HG03457 (cell line): ENCODE results near the gene ZFYVE9.
"Not testable (repeated sequence)": the region's sequence is repeated elsewhere in the genome, so short reads cannot be mapped to it uniquely, and the experiment has no call there.

Source experiments
- ATAC-seq: cut with Tn5 transposase; IDR thresholded peaks from one replicate; pipeline ENCODE4 v1.9.1; 2021; ENCODE audit warnings: moderate number of reproducible peaks; ENCODE audit not compliant: unreplicated experiment

ZFYVE9 gene

DNA sequence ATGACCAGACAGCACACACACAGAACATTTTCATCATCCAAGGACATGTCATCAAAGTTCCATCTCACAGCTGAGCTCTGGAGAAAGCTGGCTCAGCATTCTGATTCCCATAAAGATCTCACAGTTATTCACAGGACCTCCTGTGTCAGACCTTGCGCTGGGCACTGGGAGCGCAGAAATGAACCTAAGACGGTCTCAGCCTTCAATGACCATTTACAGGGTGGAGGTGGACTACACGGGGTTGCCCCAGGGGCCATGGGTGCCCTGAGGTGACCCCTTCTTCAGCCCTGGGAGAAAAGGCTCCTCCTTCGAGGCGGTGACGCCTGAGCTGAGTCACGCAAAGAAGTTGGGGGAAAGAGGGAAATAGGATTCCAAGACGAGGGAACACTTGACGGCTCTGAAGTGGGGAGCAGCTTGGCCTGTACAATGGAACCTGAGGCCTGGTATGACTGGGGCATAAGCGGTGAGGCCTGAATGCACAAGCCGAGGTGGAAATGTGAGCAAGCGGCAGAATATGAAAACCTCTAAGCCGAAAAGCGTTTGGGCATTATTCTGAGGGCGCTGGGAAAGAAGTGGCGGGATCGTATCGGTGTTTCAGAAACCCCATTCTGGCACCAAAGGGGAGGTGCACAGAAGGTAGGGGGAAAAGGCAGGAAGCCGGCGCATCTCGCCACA lies 223.3 kb downstream of the ZFYVE9 start:
- ATAC-seq = no peak

DNA sequence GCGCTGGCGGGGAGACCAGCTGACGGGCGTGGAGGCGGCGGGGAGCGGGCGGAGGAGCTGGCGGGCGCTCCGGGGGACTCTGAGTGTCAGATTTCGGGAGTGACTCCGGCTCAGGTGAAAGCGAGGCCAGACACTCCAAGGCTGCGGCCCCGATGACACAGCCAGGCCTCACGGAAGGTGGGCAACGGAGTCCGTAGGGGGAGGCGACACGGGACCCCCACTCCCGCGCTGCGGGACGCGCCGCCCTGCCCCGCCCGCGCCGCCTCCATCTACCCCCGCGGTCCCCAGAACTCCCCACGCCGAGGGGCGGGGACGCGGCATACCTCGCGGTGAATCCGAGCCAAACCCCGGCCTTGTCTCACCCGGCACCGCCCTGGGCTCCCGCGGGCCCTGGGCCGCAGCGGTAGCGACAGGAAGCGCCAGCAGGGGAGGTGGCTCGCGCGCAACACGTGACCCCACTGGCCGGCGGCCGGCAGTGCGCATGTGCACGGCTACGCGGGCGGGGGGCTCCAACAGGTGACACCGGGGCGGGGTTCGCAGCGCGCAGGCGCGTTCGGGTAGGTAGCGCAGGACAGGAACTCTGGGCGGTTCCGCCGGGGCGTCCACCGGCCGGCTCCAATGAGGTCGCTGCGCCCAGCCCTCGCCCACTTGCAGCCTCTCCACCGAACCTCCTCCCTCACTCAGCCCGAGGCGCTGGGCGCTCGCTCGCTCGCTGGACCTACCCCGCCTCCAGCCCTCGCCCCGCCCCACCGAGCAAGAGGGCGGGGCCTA lies 224.0 kb downstream of the ZFYVE9 start, which contains the start of gene CC2D1B:
CC2D1B (minus strand) TSS at position 460 of the 771 bp plus-strand sequence. CDS start 1,585 bp downstream, outside the sequence.
- ATAC-seq = peak; percentile 89

DNA sequence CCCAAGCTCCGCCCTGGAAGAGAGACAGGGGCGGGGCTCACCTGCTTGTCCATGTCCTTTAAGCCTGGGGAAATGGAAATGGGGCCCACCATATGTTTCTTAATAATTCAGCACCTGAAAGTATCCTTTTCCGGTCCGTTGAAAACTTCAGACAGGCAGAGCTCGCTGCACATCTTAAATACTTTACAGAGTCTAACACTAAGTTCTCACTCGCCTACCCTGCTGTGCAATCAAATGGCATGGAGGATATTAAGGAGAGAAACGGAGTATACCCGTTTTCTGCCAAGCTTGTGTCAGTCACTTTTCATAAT lies 224.6 kb downstream of the ZFYVE9 start:
- peak; percentile 3 for ATAC-seq

DNA sequence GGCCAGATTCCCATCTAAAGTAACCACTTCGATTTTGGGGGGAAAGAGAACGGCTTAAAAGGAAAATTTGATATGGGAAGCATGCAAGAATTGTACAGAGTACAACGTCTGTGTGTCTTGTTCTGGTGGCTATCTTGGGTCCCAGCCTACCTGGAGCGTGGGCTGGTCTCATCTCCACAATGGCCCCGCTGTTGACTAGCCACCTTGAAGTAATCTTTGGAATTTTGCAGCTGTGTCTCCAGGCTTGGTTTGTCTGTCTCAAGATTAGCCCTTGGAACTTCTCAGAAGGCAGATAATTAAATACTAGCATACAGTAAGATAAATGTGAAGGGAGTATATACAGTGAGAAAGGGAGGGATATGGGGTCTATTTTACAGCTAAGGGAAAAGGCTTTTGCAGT lies 225.4 kb downstream of the ZFYVE9 start:
- ATAC-seq = no peak

DNA sequence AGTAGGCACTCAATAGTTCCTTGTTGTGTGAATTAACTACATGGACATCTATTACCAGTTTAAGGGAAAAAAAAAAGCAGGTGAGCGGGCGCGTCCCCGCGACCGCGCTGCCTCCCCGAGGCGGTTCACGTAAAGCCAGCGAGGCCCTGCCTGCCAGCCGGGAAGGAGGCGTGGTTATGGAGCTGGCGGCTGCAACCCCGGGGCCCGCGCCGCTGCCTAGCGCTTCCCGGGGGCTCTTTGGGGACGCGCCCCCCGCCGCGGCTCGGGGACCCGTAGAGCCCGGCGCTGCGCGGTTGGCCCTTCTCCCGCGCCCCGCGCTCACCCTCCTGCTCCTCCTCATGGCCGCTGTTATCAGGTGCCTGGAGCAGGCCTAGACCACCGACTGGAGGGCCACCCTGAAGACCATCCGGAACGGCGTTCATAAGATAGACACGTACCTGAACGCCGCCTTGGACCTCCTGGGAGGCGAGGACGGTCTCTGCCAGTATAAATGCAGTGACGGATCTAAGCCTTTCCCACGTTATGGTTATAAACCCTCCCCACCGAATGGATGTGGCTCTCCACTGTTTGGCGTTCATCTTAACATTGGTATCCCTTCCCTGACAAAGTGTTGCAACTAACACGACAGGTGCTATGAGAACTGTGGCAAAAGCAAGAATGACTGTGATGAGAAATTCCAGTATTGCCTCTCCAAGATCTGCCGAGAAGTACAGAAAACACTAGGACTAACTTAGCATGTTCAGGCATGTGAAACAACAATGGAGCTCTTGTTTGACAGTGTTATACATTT lies 226.7 kb downstream of the ZFYVE9 start:
- no peak for ATAC-seq

DNA sequence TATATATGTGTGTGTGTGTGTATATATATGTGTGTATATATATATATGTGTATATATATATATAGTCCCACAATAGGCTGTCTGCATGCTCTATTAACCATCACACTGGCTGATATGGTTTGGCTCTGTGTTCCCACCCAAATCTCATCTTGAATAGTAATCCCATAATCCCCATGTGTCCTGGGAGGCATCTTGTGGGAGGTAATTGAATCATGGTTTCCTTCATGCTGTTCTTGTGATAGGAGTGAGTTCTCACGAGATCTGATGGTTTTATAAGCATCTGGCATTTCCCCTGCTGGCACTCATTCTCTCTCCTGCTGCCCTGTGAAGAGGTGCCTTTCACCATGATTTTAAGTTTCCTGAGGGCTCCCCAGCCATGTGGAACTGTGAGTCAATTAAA lies 228.0 kb downstream of the ZFYVE9 start:
- not testable (repeated sequence) for ATAC-seq

DNA sequence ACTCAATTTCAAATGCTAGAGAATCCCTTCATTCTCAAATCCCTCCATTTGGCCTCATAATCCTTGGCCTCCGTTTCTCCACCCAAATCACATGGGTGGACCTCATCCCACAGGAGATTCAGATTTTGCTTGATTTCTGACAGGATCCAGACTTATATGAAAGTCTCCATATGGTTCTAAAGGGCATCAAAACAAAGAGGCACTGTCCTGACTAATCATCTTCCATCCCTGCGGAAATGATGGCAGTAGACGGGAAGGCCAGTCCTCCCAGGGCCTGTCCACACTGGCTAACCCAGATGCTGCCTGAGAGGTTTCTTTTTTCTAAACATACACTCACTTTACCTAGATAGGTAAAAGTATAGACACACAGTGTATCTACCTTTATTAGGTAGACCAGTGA lies 243.5 kb downstream of the ZFYVE9 start:
- no peak for ATAC-seq

DNA sequence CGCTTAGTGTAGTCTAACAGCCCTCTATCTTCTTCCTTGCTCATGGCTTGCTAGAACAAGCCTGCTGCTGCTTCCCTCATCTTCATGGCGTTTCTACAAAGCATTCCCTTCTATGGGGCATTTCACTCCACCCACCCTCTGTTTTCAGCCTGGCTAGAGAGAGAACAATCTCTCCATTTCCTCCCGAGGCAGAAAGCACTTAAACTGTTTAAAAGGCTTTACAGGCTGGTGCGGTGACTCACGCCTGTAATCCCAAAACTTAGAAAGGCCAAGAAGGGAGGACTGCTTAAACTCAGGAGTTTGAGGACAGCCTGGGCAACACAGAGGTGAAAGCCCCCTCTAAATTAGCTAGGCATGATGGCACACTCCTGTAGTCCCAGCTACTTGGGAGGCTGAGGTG lies 244.6 kb downstream of the ZFYVE9 start:
- no peak for ATAC-seq

DNA sequence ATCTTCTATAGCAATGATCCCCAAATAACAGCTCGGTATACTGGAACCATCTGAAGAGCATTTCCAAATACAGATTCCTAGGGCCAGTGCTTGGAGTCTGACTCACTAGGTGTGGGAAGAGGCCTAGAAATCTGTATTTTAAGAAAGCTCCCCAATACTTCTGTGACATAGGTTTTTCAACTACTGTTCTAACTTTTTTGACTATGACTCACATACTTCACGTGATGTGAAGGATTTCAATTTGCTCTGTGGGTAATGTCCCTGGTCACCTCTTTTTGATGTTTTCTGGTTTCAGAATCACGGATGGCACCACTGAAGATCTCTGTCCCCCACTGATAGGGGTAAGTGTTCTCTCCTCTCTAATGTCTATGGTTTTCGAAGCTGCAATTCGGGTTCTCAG lies 251.3 kb downstream of the ZFYVE9 start:
- ATAC-seq = no peak
